NCI-H146 (cell line): Measurements from ENCODE around the gene SOX10.
"Not testable (repeated sequence)": the region's sequence is repeated elsewhere in the genome, so short reads cannot be mapped to it uniquely, and the experiment has no call there.

Experiments
- DNase-seq: peaks from one replicate; lab custom pipeline; 2025; lab: John Stamatoyannopoulos, UW

Gene SOX10

GRCh38 chr22:37985751-37986281, 1.5 kb upstream of the SOX10 start:
- no peak for DNase-seq

GRCh38 chr22:37985050-37985585, 763 bp upstream of the SOX10 start:
- DNase-seq, result no peak

- no peak for DNase-seq
Observed at GRCh38 chr22:37982938-37983859, 1.2 kb downstream of the SOX10 start.

- no peak for DNase-seq
Observed at GRCh38 chr22:37982151-37982785, 2.1 kb downstream of the SOX10 start.

- no peak for DNase-seq
Observed at GRCh38 chr22:37981282-37982011, 2.9 kb downstream of the SOX10 start.

GRCh38 chr22:37979782-37980181, 4.6 kb downstream of the SOX10 start:
- no peak for DNase-seq

GRCh38 chr22:37976547-37976946, 7.8 kb downstream of the SOX10 start:
- no peak for DNase-seq

- not testable (repeated sequence) for DNase-seq
Observed at GRCh38 chr22:37976022-37976421, 8.3 kb downstream of the SOX10 start.

- DNase-seq, result no peak
Observed at GRCh38 chr22:37975153-37975552, 9.2 kb downstream of the SOX10 start.

GRCh38 chr22:37973271-37974170, 10.8 kb downstream of the SOX10 start:
- no peak for DNase-seq

- DNase-seq, result no peak
Observed at GRCh38 chr22:37972527-37972926, 11.8 kb downstream of the SOX10 start.

- DNase-seq, result peak; percentile 52
Observed at GRCh38 chr22:37971475-37972434, 12.6 kb downstream of the SOX10 start.

- DNase-seq, result no peak
Observed at GRCh38 chr22:37970864-37971263, 13.5 kb downstream of the SOX10 start.

- DNase-seq, result no peak
Observed at GRCh38 chr22:37968452-37969251, 15.7 kb downstream of the SOX10 start.

GRCh38 chr22:37967637-37968451, 16.5 kb downstream of the SOX10 start:
- peak; percentile 18 for DNase-seq

GRCh38 chr22:37967147-37967546, 17.2 kb downstream of the SOX10 start:
- no peak for DNase-seq

- DNase-seq, result no peak
Observed at GRCh38 chr22:37965940-37966664, 18.3 kb downstream of the SOX10 start.
